NCI-H2081 (cell line): Measurements from ENCODE around the gene HOMER1.
"Not testable (repeated sequence)": the region's sequence is repeated elsewhere in the genome, so short reads cannot be mapped to it uniquely, and the experiment has no call there.

ENCODE experiments used
- DNase-seq, 2 experiments: peaks; one replicate each; lab custom pipeline; 2025; lab: John Stamatoyannopoulos, UW

Gene HOMER1

GRCh38 chr5:79416499-79416898 lies 97.4 kb downstream of the HOMER1 start:
- DNase-seq = no peak

GRCh38 chr5:79413112-79413511 lies 100.8 kb downstream of the HOMER1 start:
- no peak for DNase-seq

GRCh38 chr5:79408028-79408427 lies 105.9 kb downstream of the HOMER1 start:
- DNase-seq = no peak

- no peak for DNase-seq
These were observed 106.3 kb downstream of the HOMER1 start for GRCh38 chr5:79407591-79407990.

GRCh38 chr5:79401216-79401615 lies 112.7 kb downstream of the HOMER1 start:
- no peak for DNase-seq

GRCh38 chr5:79399046-79399445 lies 114.9 kb downstream of the HOMER1 start:
- no peak for DNase-seq

- no peak for DNase-seq
These were observed 116.9 kb downstream of the HOMER1 start for GRCh38 chr5:79397080-79397479.

- DNase-seq = no peak
These were observed 117.7 kb downstream of the HOMER1 start for GRCh38 chr5:79396265-79396664.

GRCh38 chr5:79395296-79395695 lies 118.6 kb downstream of the HOMER1 start:
- no peak for DNase-seq

GRCh38 chr5:79392776-79393175 lies 121.2 kb downstream of the HOMER1 start:
- no peak for DNase-seq

- DNase-seq = no peak
These were observed 127.3 kb downstream of the HOMER1 start for GRCh38 chr5:79386679-79387078.

- DNase-seq = not testable (repeated sequence)
These were observed 128.8 kb downstream of the HOMER1 start for GRCh38 chr5:79385126-79385525.

- DNase-seq = no peak
These were observed 135.3 kb downstream of the HOMER1 start for GRCh38 chr5:79378510-79379186.

GRCh38 chr5:79357398-79357797 lies 156.5 kb downstream of the HOMER1 start:
- no peak for DNase-seq

- DNase-seq = no peak
These were observed 164.1 kb downstream of the HOMER1 start for GRCh38 chr5:79349881-79350280.

- no peak for DNase-seq
These were observed 164.9 kb downstream of the HOMER1 start for GRCh38 chr5:79349047-79349446.

- no peak for DNase-seq
These were observed 167.5 kb downstream of the HOMER1 start for GRCh38 chr5:79346420-79346824.

- no peak for DNase-seq
These were observed 179.9 kb downstream of the HOMER1 start for GRCh38 chr5:79333852-79334557.

- no peak for DNase-seq
These were observed 183.9 kb downstream of the HOMER1 start for GRCh38 chr5:79330071-79330470.

- no peak for DNase-seq
These were observed 184.5 kb downstream of the HOMER1 start for GRCh38 chr5:79329453-79329852.
